Measurements from ENCODE around the gene CHODL.

Gene CHODL

DNA sequence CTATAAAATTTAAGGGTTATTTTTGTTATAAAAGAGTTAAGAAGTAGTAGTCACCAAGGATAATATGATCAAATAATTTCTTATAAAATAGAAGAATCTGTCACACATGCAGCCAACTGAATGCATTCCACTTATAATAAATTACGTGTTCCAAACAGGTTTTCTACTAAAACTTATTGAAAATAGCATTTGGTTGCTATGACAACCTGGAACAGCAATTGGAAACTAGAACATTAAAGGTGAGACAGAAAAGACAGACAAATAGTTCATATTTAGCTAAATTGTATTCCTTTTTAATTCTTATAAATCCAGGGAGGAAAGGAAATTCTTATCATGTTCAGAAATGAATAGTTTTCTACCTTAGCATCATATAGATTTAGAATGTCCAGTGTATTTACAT is 9.1 kb upstream of the CHODL start:
- TF ChIP-seq EZH2phosphoT487 (IDR thresholded peaks at IDR 0.05; ENCODE audit: borderline replicate concordance) (no peak), CTCF (conservative IDR thresholded peaks at IDR 0.05; ENCODE audit: low read length) (no peak)
- no peaks in the 10 kb centered on the region for H4K20me1 ChIP-seq (ENCODE audit: insufficient read depth, low read length, poor library complexity, severe bottlenecking)

DNA sequence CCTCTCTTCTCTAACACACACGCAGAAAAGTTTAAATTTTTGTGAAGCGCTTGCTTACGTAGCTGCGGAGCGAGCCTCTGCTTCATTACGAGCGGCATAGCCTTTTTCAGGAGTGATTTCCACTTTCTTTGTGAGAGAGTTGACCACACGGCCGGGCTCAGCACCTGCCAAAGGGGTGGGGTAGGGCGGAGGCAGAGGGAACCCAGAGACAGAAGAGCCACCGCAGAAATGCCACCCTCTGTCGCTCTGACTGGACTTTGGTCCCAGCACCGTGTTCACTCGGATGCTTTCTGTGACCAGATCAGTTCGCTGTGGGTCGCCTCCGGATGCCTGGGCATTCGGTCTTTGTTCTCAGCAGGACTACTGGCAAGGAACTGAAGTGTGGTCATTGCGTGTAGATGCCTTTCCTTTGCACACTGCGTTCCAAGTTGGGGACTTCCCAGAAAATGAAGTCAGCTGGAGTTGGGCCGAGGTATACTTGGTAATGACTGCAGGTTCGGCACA is 883 bp downstream of the CHODL start:
- H3K9ac ChIP-seq (ENCODE audit: low read depth, low read length, poor library complexity, severe bottlenecking), result no peak overlapping the region
- H3K4me3 ChIP-seq (ENCODE audit: low read length, poor library complexity, severe bottlenecking), result no peak overlapping the region
- H3K27me3 ChIP-seq (ENCODE audit: insufficient read depth, low read length, poor library complexity, severe bottlenecking), result no peaks in the 10 kb centered on the region
- no peaks in the 10 kb centered on the region for H3K4me1 ChIP-seq (ENCODE audit: insufficient read depth, low read length, poor library complexity, severe bottlenecking)
- TF ChIP-seq CTCF (conservative IDR thresholded peaks at IDR 0.05; ENCODE audit: low read length), result no peak
- TF ChIP-seq EZH2phosphoT487 (IDR thresholded peaks at IDR 0.05; ENCODE audit: borderline replicate concordance), result no peak
- no peaks in the 10 kb centered on the region for H3K36me3 ChIP-seq (ENCODE audit: insufficient read depth, low read length)
- no peaks in the 10 kb centered on the region for H3K9me2 ChIP-seq (replicated peaks; ENCODE audit: low read depth, low read length)
- H4K20me1 ChIP-seq (ENCODE audit: insufficient read depth, low read length, poor library complexity, severe bottlenecking), result no peaks in the 10 kb centered on the region
- no peak overlapping the region for H2AFZ ChIP-seq (ENCODE audit: low read length)
- no peaks in the 10 kb centered on the region for H3F3A ChIP-seq (ENCODE audit: low read depth)
- no peaks in the 10 kb centered on the region for H3K79me2 ChIP-seq (ENCODE audit: insufficient read depth, low read length)
- H3K4me2 ChIP-seq (ENCODE audit: low read depth, low read length, poor library complexity, severe bottlenecking), result no peak overlapping the region
- H3K9me3 ChIP-seq (ENCODE audit: insufficient read depth, low read depth, low read length), result no peaks in the 10 kb centered on the region

More for the DNA sequence above, 9.1 kb upstream of the CHODL start:
- H3K9ac ChIP-seq (ENCODE audit: low read depth, low read length, poor library complexity, severe bottlenecking), result no peak overlapping the region
- no peaks in the 10 kb centered on the region for H3K27me3 ChIP-seq (ENCODE audit: insufficient read depth, low read length, poor library complexity, severe bottlenecking)
- H3K4me3 ChIP-seq (ENCODE audit: low read length, poor library complexity, severe bottlenecking), result no peak overlapping the region
- no peak overlapping the region for H3K4me2 ChIP-seq (ENCODE audit: low read depth, low read length, poor library complexity, severe bottlenecking)
- H3K4me1 ChIP-seq (ENCODE audit: insufficient read depth, low read length, poor library complexity, severe bottlenecking), result no peaks in the 10 kb centered on the region
- no peaks in the 10 kb centered on the region for H3K36me3 ChIP-seq (ENCODE audit: insufficient read depth, low read length)
- no peak overlapping the region for H2AFZ ChIP-seq (ENCODE audit: low read length)
- H3K9me2 ChIP-seq (replicated peaks; ENCODE audit: low read depth, low read length), result no peaks in the 10 kb centered on the region
- H3F3A ChIP-seq (ENCODE audit: low read depth), result no peaks in the 10 kb centered on the region
- no peaks in the 10 kb centered on the region for H3K9me3 ChIP-seq (ENCODE audit: insufficient read depth, low read depth, low read length)
- H3K79me2 ChIP-seq (ENCODE audit: insufficient read depth, low read length), result no peaks in the 10 kb centered on the region

DNA sequence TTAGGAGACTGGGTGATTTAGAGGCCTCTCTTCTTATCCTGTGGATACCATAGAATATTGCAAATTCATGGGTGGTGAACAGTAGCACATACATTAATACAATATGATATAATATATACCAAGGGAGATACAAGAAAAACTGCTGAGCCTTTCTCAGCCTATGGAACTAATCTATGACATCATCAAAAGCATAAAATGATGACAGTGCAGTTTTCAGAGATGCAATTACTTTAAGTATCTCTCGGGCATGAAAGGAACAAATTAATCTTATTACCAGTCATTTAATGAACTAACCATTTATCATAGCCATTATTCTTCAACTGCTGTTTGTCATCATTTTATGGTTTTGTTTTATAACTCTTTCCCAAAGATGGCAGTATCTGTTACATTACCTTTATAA is 3.5 kb downstream of the CHODL start:
- H3K36me3 ChIP-seq (ENCODE audit: insufficient read depth, low read length), result no peaks in the 10 kb centered on the region
- H2AFZ ChIP-seq (ENCODE audit: low read length), result no peak overlapping the region
- H3K9me2 ChIP-seq (replicated peaks; ENCODE audit: low read depth, low read length), result no peaks in the 10 kb centered on the region
- no peaks in the 10 kb centered on the region for H3K9me3 ChIP-seq (ENCODE audit: insufficient read depth, low read depth, low read length)
- no peaks in the 10 kb centered on the region for H4K20me1 ChIP-seq (ENCODE audit: insufficient read depth, low read length, poor library complexity, severe bottlenecking)
- no peak for TF ChIP-seq EZH2phosphoT487 (IDR thresholded peaks at IDR 0.05; ENCODE audit: borderline replicate concordance)
- TF ChIP-seq CTCF (conservative IDR thresholded peaks at IDR 0.05; ENCODE audit: low read length), result no peak
- no peaks in the 10 kb centered on the region for H3K27me3 ChIP-seq (ENCODE audit: insufficient read depth, low read length, poor library complexity, severe bottlenecking)
- H3K4me2 ChIP-seq (ENCODE audit: low read depth, low read length, poor library complexity, severe bottlenecking), result no peak overlapping the region
- H3K79me2 ChIP-seq (ENCODE audit: insufficient read depth, low read length), result no peaks in the 10 kb centered on the region
- no peak overlapping the region for H3K4me3 ChIP-seq (ENCODE audit: low read length, poor library complexity, severe bottlenecking)
- no peaks in the 10 kb centered on the region for H3K4me1 ChIP-seq (ENCODE audit: insufficient read depth, low read length, poor library complexity, severe bottlenecking)
- H3K9ac ChIP-seq (ENCODE audit: low read depth, low read length, poor library complexity, severe bottlenecking), result no peak overlapping the region
- H3F3A ChIP-seq (ENCODE audit: low read depth), result no peaks in the 10 kb centered on the region
